Trophoblast cell (in vitro differentiated cells and primary cell): ENCODE data around the gene VIT.
A peak's percentile ranks its signal among the peaks of the same experiment; 100 is the strongest.

Source experiments
- DNase-seq, 2 donors: peaks; one replicate each; pipeline ENCODE4 v3.0.0-alpha.2; 2016
- H2AFZ ChIP-seq: 2 replicates; pipeline ENCODE4 v1.6.1; 2013; ENCODE audit warnings: low read length, moderate library complexity, mild to moderate bottlenecking; ENCODE audit not compliant: insufficient read depth, poor library complexity
- H2AK5ac ChIP-seq: 2 replicates; pipeline ENCODE4 v1.6.1; 2013; ENCODE audit warnings: mild to moderate bottlenecking, low read length
- H2BK120ac ChIP-seq: 2 replicates; pipeline ENCODE4 v1.6.1; 2013; ENCODE audit warnings: low read length, mild to moderate bottlenecking, moderate library complexity; ENCODE audit not compliant: insufficient read depth, poor library complexity
- H2BK12ac ChIP-seq: 2 replicates; pipeline ENCODE4 v1.6.1; 2013; ENCODE audit warnings: mild to moderate bottlenecking, low read length, moderate library complexity
- H2BK5ac ChIP-seq: 2 replicates; pipeline ENCODE4 v1.6.1; 2013; ENCODE audit warnings: low read length, low read depth, moderate library complexity, mild to moderate bottlenecking; ENCODE audit not compliant: poor library complexity
- H3K14ac ChIP-seq: 2 replicates; pipeline ENCODE4 v1.6.1; 2013; ENCODE audit warnings: mild to moderate bottlenecking, low read length
- H3K18ac ChIP-seq: 2 replicates; pipeline ENCODE4 v1.6.1; 2013; ENCODE audit warnings: mild to moderate bottlenecking, low read length
- H3K23ac ChIP-seq: 2 replicates; pipeline ENCODE4 v1.6.1; 2013; ENCODE audit warnings: low read length
- H3K27ac ChIP-seq: 2 replicates; pipeline ENCODE4 v1.5.1; 2013; ENCODE audit warnings: low read depth, mild to moderate bottlenecking, inconsistent platforms, low read length, moderate library complexity
- H3K27me3 ChIP-seq: 2 replicates; pipeline ENCODE4 v1.6.1; 2013; ENCODE audit warnings: inconsistent platforms, mild to moderate bottlenecking, low read length, moderate library complexity; ENCODE audit not compliant: insufficient read depth
- H3K36me3 ChIP-seq, 2 experiments: 1 replicate in 1 of 2; 2 replicates in 1 of 2; pipeline ENCODE4 v1.6.1; 2013; ENCODE audit warnings: low read length in 2 of 2, mild to moderate bottlenecking in 2 of 2, moderate library complexity in 1 of 2; ENCODE audit not compliant: insufficient read depth in 2 of 2, control insufficient read depth in 1 of 2
- H3K4ac ChIP-seq: 2 replicates; pipeline ENCODE4 v1.6.1; 2013; ENCODE audit warnings: low read depth, mild to moderate bottlenecking, low read length, moderate library complexity
- H3K4me1 ChIP-seq, 2 experiments: 1 replicate in 1 of 2; 2 replicates in 1 of 2; pipeline ENCODE4 v1.6.1; 2013; ENCODE audit warnings: low read length in 2 of 2, mild to moderate bottlenecking in 2 of 2, moderate library complexity in 1 of 2; ENCODE audit not compliant: insufficient read depth in 2 of 2, control insufficient read depth in 1 of 2
- H3K4me2 ChIP-seq: 2 replicates; pipeline ENCODE4 v1.6.1; 2013; ENCODE audit warnings: inconsistent platforms, mild to moderate bottlenecking, low read length, moderate library complexity
- H3K4me3 ChIP-seq: 2 replicates; pipeline ENCODE4 v1.5.1; 2013; ENCODE audit warnings: mild to moderate bottlenecking, low read depth, low read length, inconsistent platforms
- H3K79me1 ChIP-seq: one replicate; pipeline ENCODE4 v1.6.1; 2013; ENCODE audit warnings: low read length
- H3K79me2 ChIP-seq: 2 replicates; pipeline ENCODE4 v1.6.1; 2013; ENCODE audit warnings: low read length, mild to moderate bottlenecking; ENCODE audit not compliant: control insufficient read depth, insufficient read depth, poor library complexity
- H3K9ac ChIP-seq: 2 replicates; pipeline ENCODE4 v1.6.1; 2013; ENCODE audit warnings: mild to moderate bottlenecking, low read length
- H3K9me3 ChIP-seq: 2 replicates; pipeline ENCODE4 v1.6.1; 2013; ENCODE audit warnings: low read depth, mild to moderate bottlenecking, control low read depth, inconsistent platforms, low read length; ENCODE audit not compliant: insufficient read depth
- H4K12ac ChIP-seq: 2 replicates; pipeline ENCODE4 v1.6.1; 2013; ENCODE audit warnings: low read depth, mild to moderate bottlenecking, low read length, moderate library complexity
- H4K8ac ChIP-seq: 2 replicates; pipeline ENCODE4 v1.6.1; 2013; ENCODE audit warnings: low read depth, mild to moderate bottlenecking, low read length, moderate library complexity
- H4K91ac ChIP-seq: one replicate; pipeline ENCODE4 v1.6.1; 2013; ENCODE audit warnings: low read depth, mild to moderate bottlenecking, low read length, moderate library complexity
- WGBS: extraction: QIAGEN DNeasy Blood & Tissue Kit; methylation state at CpG from one replicate; pipeline ENCODE4 v1.1.7; 2013; ENCODE audit warnings: missing lambda C conversion rate; ENCODE audit not compliant: insufficient read length, insufficient coverage; ENCODE audit errors: extremely low coverage; 5-methylcytosine and 5-hydroxymethylcytosine counted together

The VIT gene

DNA sequence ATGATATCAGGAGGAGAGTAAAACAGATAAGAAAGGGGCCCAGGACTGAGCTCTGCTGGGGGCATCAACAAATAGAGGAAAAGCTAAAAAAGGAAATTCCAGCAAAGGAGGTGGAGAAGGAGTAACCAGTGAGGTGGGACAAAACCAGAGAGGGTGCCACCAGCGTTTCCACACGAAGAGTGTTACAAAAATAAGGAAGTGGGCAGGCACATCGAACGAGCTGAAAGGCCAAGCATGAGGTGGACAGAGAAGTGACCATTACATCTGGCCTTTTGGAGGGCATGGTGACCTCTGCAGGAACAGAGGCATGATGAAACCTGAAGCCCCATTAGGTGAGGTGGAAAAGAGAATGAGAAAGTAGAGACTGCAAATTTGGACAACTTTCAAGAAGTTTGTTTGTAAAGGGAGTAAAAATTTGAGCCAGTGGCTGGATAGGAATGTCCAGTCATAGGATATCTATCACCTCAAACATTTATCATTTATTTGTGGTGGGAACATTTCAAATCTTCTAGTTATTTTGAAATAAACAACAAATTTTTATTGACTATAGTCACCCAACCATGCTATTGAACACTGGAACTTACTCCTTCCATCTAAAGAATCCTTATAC is 18.4 kb upstream of the VIT start:
- Histone ChIP-seq H2BK120ac (no peak overlapping the region), H3K4me1 (no peaks in the 10 kb centered on the region), H3K4me3 (no peak overlapping the region), H3K27me3 (no peaks in the 10 kb centered on the region), H2BK5ac (no peak overlapping the region), H3K27ac (no peak overlapping the region), H2BK12ac (no peak overlapping the region), H2AFZ (no peak overlapping the region), H3K4me2 (no peak overlapping the region), H4K91ac (no peak overlapping the region), H3K79me1 (no peaks in the 10 kb centered on the region), H3K36me3 (no peaks in the 10 kb centered on the region), H4K8ac (no peak overlapping the region), H3K79me2 (no peaks in the 10 kb centered on the region), H4K12ac (no peak overlapping the region), H3K9ac (peak overlapping the region; percentile 72), H3K23ac (no peak overlapping the region), H3K18ac (no peak overlapping the region), H3K9me3 (peaks cover 2% of the 10 kb centered on the region), H2AK5ac (no peak overlapping the region), H3K4ac (no peak overlapping the region), H3K14ac (no peak overlapping the region)
- no CpG with 5 or more reads among the region's 4 CpGs for WGBS
- no peak for DNase-seq

DNA sequence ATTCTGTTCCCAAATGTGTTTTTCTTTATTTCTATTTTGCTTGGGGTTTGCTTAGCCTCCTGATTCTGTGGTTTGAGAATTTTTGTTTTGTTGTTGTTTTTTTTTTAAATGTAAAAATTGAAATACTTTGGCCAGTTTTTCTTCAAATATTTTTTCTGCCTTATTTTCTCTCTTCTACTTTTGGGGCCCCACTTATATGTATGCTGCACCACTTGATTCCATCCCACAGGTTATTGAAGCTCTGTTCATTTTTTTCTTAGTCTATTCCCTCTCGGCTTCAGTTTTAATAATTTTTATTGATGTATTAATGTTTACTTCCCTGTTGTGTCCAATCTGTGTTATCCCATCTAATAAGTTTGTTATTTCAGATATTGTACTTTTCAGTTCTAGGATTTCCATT is 17.7 kb upstream of the VIT start:
- no peak overlapping the region for H3K18ac ChIP-seq
- H2BK5ac ChIP-seq: no peak overlapping the region
- H2BK12ac ChIP-seq: no peak overlapping the region
- DNase-seq: no peak
- H3K9ac ChIP-seq: no peak overlapping the region
- no CpG with 5 or more reads among the region's 1 CpG for WGBS
- no peaks in the 10 kb centered on the region for H3K79me1 ChIP-seq
- H2AK5ac ChIP-seq: no peak overlapping the region
- H3K4me3 ChIP-seq: no peak overlapping the region
- no peaks in the 10 kb centered on the region for H3K79me2 ChIP-seq
- H3K36me3 ChIP-seq: no peaks in the 10 kb centered on the region
- no peak overlapping the region for H2AFZ ChIP-seq
- H4K91ac ChIP-seq: no peak overlapping the region
- no peak overlapping the region for H3K4ac ChIP-seq
- H4K12ac ChIP-seq: no peak overlapping the region
- no peak overlapping the region for H3K4me2 ChIP-seq
- no peaks in the 10 kb centered on the region for H3K4me1 ChIP-seq
- H3K27me3 ChIP-seq: no peaks in the 10 kb centered on the region
- H3K14ac ChIP-seq: no peak overlapping the region
- no peak overlapping the region for H4K8ac ChIP-seq
- H2BK120ac ChIP-seq: no peak overlapping the region
- no peak overlapping the region for H3K23ac ChIP-seq
- H3K27ac ChIP-seq: no peak overlapping the region
- peaks cover 2% of the 10 kb centered on the region for H3K9me3 ChIP-seq

DNA sequence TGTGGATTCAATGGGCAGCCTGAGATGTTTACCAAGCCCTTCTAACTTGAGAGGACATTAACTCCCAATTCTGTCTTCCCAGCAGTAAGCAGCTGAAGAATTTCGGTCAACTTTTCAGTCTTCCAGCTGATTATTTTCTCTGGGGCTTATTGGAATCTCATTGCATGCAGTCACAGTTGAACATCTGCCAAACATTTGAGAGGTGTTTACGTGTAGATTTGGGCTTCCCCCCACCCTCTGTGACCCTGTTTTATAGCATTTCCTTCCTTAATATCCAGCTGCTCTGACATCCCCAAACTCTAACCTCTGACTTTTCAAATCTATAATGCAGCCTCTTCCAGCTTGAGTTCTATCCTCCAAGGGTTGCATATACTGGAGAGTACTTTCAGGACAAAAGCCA is 16.5 kb upstream of the VIT start:
- H3K9me3 ChIP-seq: peaks cover 2% of the 10 kb centered on the region
- H3K4me3 ChIP-seq: no peak overlapping the region
- H3K27ac ChIP-seq: no peak overlapping the region
- H3K79me2 ChIP-seq: no peaks in the 10 kb centered on the region
- no peaks in the 10 kb centered on the region for H3K79me1 ChIP-seq
- H2BK12ac ChIP-seq: no peak overlapping the region
- H4K91ac ChIP-seq: no peak overlapping the region
- H3K36me3 ChIP-seq: no peaks in the 10 kb centered on the region
- no peak overlapping the region for H4K8ac ChIP-seq
- no peak overlapping the region for H2BK5ac ChIP-seq
- no peak overlapping the region for H2AK5ac ChIP-seq
- H3K23ac ChIP-seq: no peak overlapping the region
- no peaks in the 10 kb centered on the region for H3K4me1 ChIP-seq
- WGBS: no CpG with 5 or more reads among the region's 2 CpGs
- no peak overlapping the region for H3K18ac ChIP-seq
- H3K4me2 ChIP-seq: no peak overlapping the region
- H3K4ac ChIP-seq: no peak overlapping the region
- no peak overlapping the region for H4K12ac ChIP-seq
- no peak for DNase-seq
- H3K14ac ChIP-seq: no peak overlapping the region
- no peak overlapping the region for H3K9ac ChIP-seq
- no peaks in the 10 kb centered on the region for H3K27me3 ChIP-seq
- H2BK120ac ChIP-seq: no peak overlapping the region
- H2AFZ ChIP-seq: no peak overlapping the region

DNA sequence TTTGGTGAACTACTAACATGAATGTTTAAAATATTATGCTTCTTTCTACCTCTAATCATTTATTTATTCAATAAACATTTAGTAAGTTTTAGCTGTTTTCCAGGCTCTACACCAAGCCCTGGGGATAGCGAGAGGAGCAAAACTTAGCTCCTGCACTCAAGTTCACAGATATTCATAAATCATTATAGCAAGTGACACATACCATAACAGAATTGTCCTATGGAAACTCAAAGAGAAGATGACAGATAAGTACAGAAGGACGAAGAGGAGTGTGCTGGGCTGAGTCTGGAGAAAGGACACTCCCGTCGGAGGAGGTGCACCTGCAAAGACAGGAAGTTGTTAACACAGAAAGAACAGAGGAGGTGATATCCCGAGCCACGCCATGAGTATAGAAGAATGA is 13.9 kb upstream of the VIT start:
- Histone ChIP-seq H3K4me3 (no peak overlapping the region), H2AK5ac (no peak overlapping the region), H4K12ac (no peak overlapping the region), H3K9me3 (peaks cover 2% of the 10 kb centered on the region), H3K27ac (no peak overlapping the region), H3K18ac (no peak overlapping the region), H3K4ac (no peak overlapping the region), H3K79me1 (no peaks in the 10 kb centered on the region), H4K8ac (no peak overlapping the region), H3K14ac (no peak overlapping the region), H2AFZ (no peak overlapping the region), H3K23ac (no peak overlapping the region), H4K91ac (no peak overlapping the region), H2BK120ac (no peak overlapping the region), H3K4me1 (no peaks in the 10 kb centered on the region), H3K4me2 (no peak overlapping the region), H3K79me2 (no peaks in the 10 kb centered on the region), H3K9ac (no peak overlapping the region), H3K27me3 (no peaks in the 10 kb centered on the region), H2BK5ac (no peak overlapping the region), H3K36me3 (no peaks in the 10 kb centered on the region), H2BK12ac (no peak overlapping the region)
- WGBS: no CpG with 5 or more reads among the region's 6 CpGs
- no peak for DNase-seq
